Measurements from ENCODE around the gene MED27.

The MED27 gene

GRCh38 chr9:132075853-132076252, 3.8 kb downstream of the MED27 start:
- Histone ChIP-seq H3K4me3 (ENCODE audit: low read depth, low read length) (no peak overlapping the region), H3K18ac (ENCODE audit: low read length) (no peak overlapping the region), H4K8ac (ENCODE audit: low read depth, low read length) (no peak overlapping the region), H3K23ac (ENCODE audit: low read length) (no peak overlapping the region), H3K79me1 (ENCODE audit: low read length) (peaks cover 2% of the 10 kb centered on the region), H2AFZ (ENCODE audit: insufficient read depth, low read length, poor library complexity) (no peak overlapping the region), H3K14ac (ENCODE audit: low read length) (no peak overlapping the region), H3K79me2 (ENCODE audit: control insufficient read depth, insufficient read depth, low read length, poor library complexity) (peaks cover 7% of the 10 kb centered on the region), H4K12ac (ENCODE audit: low read depth, low read length) (no peak overlapping the region), H3K4me2 (ENCODE audit: low read length) (no peak overlapping the region), H3K9ac (ENCODE audit: low read length) (no peak overlapping the region), H3K9me3 (ENCODE audit: insufficient read depth, low read depth, low read length) (peaks cover 1% of the 10 kb centered on the region), H3K27ac (ENCODE audit: low read depth, low read length) (no peak overlapping the region), H3K27me3 (ENCODE audit: insufficient read depth, low read length) (no peaks in the 10 kb centered on the region), H2BK120ac (ENCODE audit: insufficient read depth, low read length, poor library complexity) (no peak overlapping the region), H3K4me1 (ENCODE audit: control insufficient read depth in 1 of 2, insufficient read depth in 2 of 2, low read length in 2 of 2) (peaks cover 2 to 5% of the 10 kb centered on the region in 2 experiments), H2AK5ac (ENCODE audit: low read length) (no peak overlapping the region), H2BK12ac (ENCODE audit: low read length) (no peak overlapping the region), H3K36me3 (ENCODE audit: control insufficient read depth in 1 of 2, insufficient read depth in 2 of 2, low read length in 2 of 2) (peaks cover 5 to 14% of the 10 kb centered on the region in 2 experiments), H4K91ac (ENCODE audit: low read depth, low read length) (no peak overlapping the region), H3K4ac (ENCODE audit: low read depth, low read length) (no peak overlapping the region), H2BK5ac (ENCODE audit: low read depth, low read length, poor library complexity) (no peak overlapping the region)
- WGBS (ENCODE audit: extremely low coverage, insufficient coverage, insufficient read length) = no CpG with 5 or more reads among the region's 2 CpGs
- no peak for DNase-seq

- peaks cover 9% of the 10 kb centered on the region for H3K79me2 ChIP-seq (ENCODE audit: control insufficient read depth, insufficient read depth, low read length, poor library complexity)
- H3K27me3 ChIP-seq (ENCODE audit: insufficient read depth, low read length) = no peaks in the 10 kb centered on the region
- no peak overlapping the region for H2AFZ ChIP-seq (ENCODE audit: insufficient read depth, low read length, poor library complexity)
- no peak overlapping the region for H4K12ac ChIP-seq (ENCODE audit: low read depth, low read length)
- DNase-seq = no peak
- no peak overlapping the region for H3K18ac ChIP-seq (ENCODE audit: low read length)
- H3K14ac ChIP-seq (ENCODE audit: low read length) = no peak overlapping the region
- peaks cover 5 to 14% of the 10 kb centered on the region in 2 experiments for H3K36me3 ChIP-seq (ENCODE audit: control insufficient read depth in 1 of 2, insufficient read depth in 2 of 2, low read length in 2 of 2)
- H3K4me3 ChIP-seq (ENCODE audit: low read depth, low read length) = no peak overlapping the region
- no CpG with 5 or more reads among the region's 2 CpGs for WGBS (ENCODE audit: extremely low coverage, insufficient coverage, insufficient read length)
- no peak overlapping the region for H2BK12ac ChIP-seq (ENCODE audit: low read length)
- no peak overlapping the region for H2BK5ac ChIP-seq (ENCODE audit: low read depth, low read length, poor library complexity)
- peaks cover 5 to 8% of the 10 kb centered on the region in 2 experiments for H3K4me1 ChIP-seq (ENCODE audit: control insufficient read depth in 1 of 2, insufficient read depth in 2 of 2, low read length in 2 of 2)
- H3K27ac ChIP-seq (ENCODE audit: low read depth, low read length) = no peak overlapping the region
- peaks cover 2% of the 10 kb centered on the region for H3K79me1 ChIP-seq (ENCODE audit: low read length)
- no peak overlapping the region for H3K23ac ChIP-seq (ENCODE audit: low read length)
- no peak overlapping the region for H3K9ac ChIP-seq (ENCODE audit: low read length)
- no peak overlapping the region for H2AK5ac ChIP-seq (ENCODE audit: low read length)
- H3K4ac ChIP-seq (ENCODE audit: low read depth, low read length) = no peak overlapping the region
- H3K4me2 ChIP-seq (ENCODE audit: low read length) = no peak overlapping the region
- H4K91ac ChIP-seq (ENCODE audit: low read depth, low read length) = no peak overlapping the region
- H4K8ac ChIP-seq (ENCODE audit: low read depth, low read length) = no peak overlapping the region
- H2BK120ac ChIP-seq (ENCODE audit: insufficient read depth, low read length, poor library complexity) = no peak overlapping the region
- peaks cover 1% of the 10 kb centered on the region for H3K9me3 ChIP-seq (ENCODE audit: insufficient read depth, low read depth, low read length)
Measured at GRCh38 chr9:132074736-132075135, 4.9 kb downstream of the MED27 start.

GRCh38 chr9:132071847-132072507, 7.7 kb downstream of the MED27 start:
- no peak overlapping the region for H3K9ac ChIP-seq (ENCODE audit: low read length)
- WGBS (ENCODE audit: extremely low coverage, insufficient coverage, insufficient read length) = no CpG with 5 or more reads among the region's 16 CpGs
- DNase-seq = no peak

GRCh38 chr9:132069046-132069898, 10.4 kb downstream of the MED27 start:
- Histone ChIP-seq H4K12ac (ENCODE audit: low read depth, low read length) (no peak overlapping the region), H3K4ac (ENCODE audit: low read depth, low read length) (peak overlapping the region; percentile 15), H3K79me1 (ENCODE audit: low read length) (no peaks in the 10 kb centered on the region), H3K36me3 (ENCODE audit: control insufficient read depth in 1 of 2, insufficient read depth in 2 of 2, low read length in 2 of 2) (peaks cover 13 to 19% of the 10 kb centered on the region in 2 experiments), H2BK12ac (ENCODE audit: low read length) (no peak overlapping the region), H3K4me3 (ENCODE audit: low read depth, low read length) (no peak overlapping the region), H2BK5ac (ENCODE audit: low read depth, low read length, poor library complexity) (peak overlapping the region; percentile 24), H2AK5ac (ENCODE audit: low read length) (no peak overlapping the region), H4K8ac (ENCODE audit: low read depth, low read length) (peak overlapping the region; percentile 42), H2BK120ac (ENCODE audit: insufficient read depth, low read length, poor library complexity) (no peak overlapping the region), H3K18ac (ENCODE audit: low read length) (peak overlapping the region; percentile 78), H4K91ac (ENCODE audit: low read depth, low read length) (no peak overlapping the region), H2AFZ (ENCODE audit: insufficient read depth, low read length, poor library complexity) (peak overlapping the region; percentile 27), H3K14ac (ENCODE audit: low read length) (no peak overlapping the region), H3K9me3 (ENCODE audit: insufficient read depth, low read depth, low read length) (peaks cover 1% of the 10 kb centered on the region), H3K9ac (ENCODE audit: low read length) (no peak overlapping the region), H3K27me3 (ENCODE audit: insufficient read depth, low read length) (no peaks in the 10 kb centered on the region), H3K79me2 (ENCODE audit: control insufficient read depth, insufficient read depth, low read length, poor library complexity) (peaks cover 3% of the 10 kb centered on the region), H3K23ac (ENCODE audit: low read length) (no peak overlapping the region), H3K4me1 (ENCODE audit: control insufficient read depth in 1 of 2, insufficient read depth in 2 of 2, low read length in 2 of 2) (peaks cover 8 to 15% of the 10 kb centered on the region in 2 experiments), H3K4me2 (ENCODE audit: low read length) (no peak overlapping the region), H3K27ac (ENCODE audit: low read depth, low read length) (peak overlapping the region; percentile 34)
- DNase-seq = no peak
- no CpG with 5 or more reads among the region's 9 CpGs for WGBS (ENCODE audit: extremely low coverage, insufficient coverage, insufficient read length)

More at GRCh38 chr9:132071847-132072507, 7.7 kb downstream of the MED27 start:
- H3K36me3 ChIP-seq (ENCODE audit: control insufficient read depth in 1 of 2, insufficient read depth in 2 of 2, low read length in 2 of 2) = peaks cover 13 to 20% of the 10 kb centered on the region in 2 experiments
- no peak overlapping the region for H2BK120ac ChIP-seq (ENCODE audit: insufficient read depth, low read length, poor library complexity)
- H2BK12ac ChIP-seq (ENCODE audit: low read length) = no peak overlapping the region
- H4K12ac ChIP-seq (ENCODE audit: low read depth, low read length) = no peak overlapping the region
- H3K18ac ChIP-seq (ENCODE audit: low read length) = no peak overlapping the region
- no peak overlapping the region for H2AK5ac ChIP-seq (ENCODE audit: low read length)
- H3K23ac ChIP-seq (ENCODE audit: low read length) = no peak overlapping the region
- H3K27me3 ChIP-seq (ENCODE audit: insufficient read depth, low read length) = no peaks in the 10 kb centered on the region
- H3K4me2 ChIP-seq (ENCODE audit: low read length) = no peak overlapping the region
- H4K91ac ChIP-seq (ENCODE audit: low read depth, low read length) = no peak overlapping the region
- peaks cover 3% of the 10 kb centered on the region for H3K79me2 ChIP-seq (ENCODE audit: control insufficient read depth, insufficient read depth, low read length, poor library complexity)
- no peak overlapping the region for H2BK5ac ChIP-seq (ENCODE audit: low read depth, low read length, poor library complexity)
- H3K4me1 ChIP-seq (ENCODE audit: control insufficient read depth in 1 of 2, insufficient read depth in 2 of 2, low read length in 2 of 2) = peaks cover 6 to 10% of the 10 kb centered on the region in 2 experiments
- no peak overlapping the region for H3K27ac ChIP-seq (ENCODE audit: low read depth, low read length)
- no peak overlapping the region for H4K8ac ChIP-seq (ENCODE audit: low read depth, low read length)
- H3K14ac ChIP-seq (ENCODE audit: low read length) = no peak overlapping the region
- H2AFZ ChIP-seq (ENCODE audit: insufficient read depth, low read length, poor library complexity) = no peak overlapping the region
- H3K79me1 ChIP-seq (ENCODE audit: low read length) = no peaks in the 10 kb centered on the region
- no peak overlapping the region for H3K4me3 ChIP-seq (ENCODE audit: low read depth, low read length)
- H3K9me3 ChIP-seq (ENCODE audit: insufficient read depth, low read depth, low read length) = peaks cover 1% of the 10 kb centered on the region
- no peak overlapping the region for H3K4ac ChIP-seq (ENCODE audit: low read depth, low read length)

Data from trophoblast cell (in vitro differentiated cells and primary cell).